B cell (primary cell): ENCODE measurements around the gene CDKN3. TPM values are rescaled to one million over a fixed set of nuclear protein-coding genes. Genes with fewer than 3 reads are reported as not detected.

ENCODE experiments used
- ATAC-seq: fragments of 200-7000 bp; cut with Tn5 transposase; one replicate; pipeline ENCODE4 v1.10.0; 2021; ENCODE audit warnings: low read depth, mild to moderate bottlenecking, moderate number of reproducible peaks, moderate library complexity
- CTCF ChIA-PET: fragments of 350-600 bp; sonication (Branson Sonifier 250); formaldehyde crosslinking; loops from one replicate; lab custom pipeline; 2021; ENCODE audit warnings: antibody characterized with exemption, inconsistent platforms; lab: Charles Lee
- POLR2A ChIA-PET: fragments of 350-600 bp; sonication (Branson Sonifier 250); formaldehyde crosslinking; loops from one replicate; lab custom pipeline; 2021; ENCODE audit warnings: antibody characterized with exemption; lab: Charles Lee
- DNase-seq: peaks from one replicate; pipeline ENCODE4 v3.0.0; 2013
- H2AFZ ChIP-seq: 2 replicates; pipeline ENCODE4 v1.6.1; 2012; ENCODE audit warnings: mild to moderate bottlenecking, low read depth, low read length; ENCODE audit not compliant: insufficient read depth, poor library complexity, severe bottlenecking
- H3K27ac ChIP-seq, 2 donors: 1 replicate in 1 of 2; 2 replicates in 1 of 2; pipeline ENCODE4 v1.5.1; 2012 to 2013; ENCODE audit warnings: low read length in 2 of 2, mild to moderate bottlenecking in 2 of 2, moderate library complexity in 1 of 2
- H3K27me3 ChIP-seq, 4 experiments: fragments of 200-600 bp in 1 of 4; sonication (generic) in 1 of 4; replicated peaks in 1 of 4; 1 replicate in 2 of 4; 2 replicates in 2 of 4; pipeline versions ENCODE4 v1.6.1 to v1.7.0; 2013 to 2016; ENCODE audit warnings: low read length in 3 of 4, mild to moderate bottlenecking in 2 of 4, mixed read lengths in 1 of 4, moderate library complexity in 1 of 4; ENCODE audit not compliant: insufficient read depth in 4 of 4, control insufficient read depth in 3 of 4; ENCODE audit errors: control extremely low read depth in 1 of 4
- H3K36me3 ChIP-seq, 2 experiments: replicated peaks in 1 of 2; 1 replicate in 1 of 2; 2 replicates in 1 of 2; pipeline versions ENCODE4 v1.6.1 to v1.7.1; 2013; ENCODE audit warnings: low read length in 1 of 2; ENCODE audit not compliant: insufficient read depth in 2 of 2, control insufficient read depth in 1 of 2; ENCODE audit errors: control extremely low read depth in 1 of 2, extremely low read depth in 1 of 2
- H3K4me1 ChIP-seq, 2 donors: fragments of 200-600 bp in 1 of 2; sonication (generic) in 1 of 2; 1 replicate in 1 of 2; 2 replicates in 1 of 2; pipeline versions ENCODE4 v1.5.1 to v1.6.1; 2013 to 2017; ENCODE audit warnings: low read length in 2 of 2; ENCODE audit not compliant: control insufficient read depth in 2 of 2, insufficient read depth in 2 of 2
- H3K4me2 ChIP-seq: replicated peaks from 2 replicates; pipeline ENCODE3; 2012; ENCODE audit warnings: mild to moderate bottlenecking, low read depth, low read length; ENCODE audit not compliant: poor library complexity, severe bottlenecking
- H3K4me3 ChIP-seq, 5 experiments: fragments of 200-600 bp in 1 of 5; sonication (generic) in 1 of 5; 1 replicate in 3 of 5; 2 replicates in 2 of 5; pipeline versions ENCODE4 v1.5.1 to v1.7.0; 2011 to 2016; ENCODE audit warnings: low read length in 4 of 5, mild to moderate bottlenecking in 4 of 5, low read depth in 2 of 5, control low read depth in 1 of 5, moderate library complexity in 1 of 5; ENCODE audit not compliant: insufficient read depth in 1 of 5; ENCODE audit errors: control extremely low read depth in 1 of 5, extremely low read depth in 1 of 5
- H3K79me2 ChIP-seq: fragments of 200-600 bp; sonication (generic); one replicate; pipeline ENCODE4 v1.6.0; 2016; ENCODE audit warnings: low read length; ENCODE audit not compliant: control insufficient read depth, insufficient read depth
- H3K9ac ChIP-seq: fragments of 200-600 bp; sonication (generic); 2 replicates; pipeline ENCODE4 v1.6.1; 2017; ENCODE audit warnings: mild to moderate bottlenecking, low read length, moderate library complexity
- H3K9me3 ChIP-seq, 3 donors: one replicate each; pipeline versions ENCODE4 v1.6.1 to v1.7.1; 2013; ENCODE audit warnings: low read length in 2 of 3; ENCODE audit not compliant: control insufficient read depth in 2 of 3, insufficient read depth in 1 of 3; ENCODE audit errors: control extremely low read depth in 1 of 3
- H4K20me1 ChIP-seq: 2 replicates; pipeline ENCODE4 v1.6.0; 2012; ENCODE audit warnings: mild to moderate bottlenecking, low read length; ENCODE audit not compliant: insufficient read depth, control insufficient read depth, poor library complexity, severe bottlenecking
- H3K27ac Mint-ChIP-seq: one replicate; pipeline ENCODE4 v1.8.0; 2021; ENCODE audit warnings: mixed read lengths
- H3K27me3 Mint-ChIP-seq: one replicate; pipeline ENCODE4 v1.8.0; 2021; ENCODE audit warnings: mixed read lengths
- H3K4me1 Mint-ChIP-seq: one replicate; pipeline ENCODE4 v1.8.0; 2021; ENCODE audit warnings: mixed read lengths
- H3K4me3 Mint-ChIP-seq: one replicate; pipeline ENCODE4 v1.8.0; 2021; ENCODE audit warnings: mixed read lengths
- H3K9me3 Mint-ChIP-seq: one replicate; pipeline ENCODE4 v1.8.0; 2022; ENCODE audit warnings: mixed read lengths; ENCODE audit not compliant: insufficient read depth
- EZH2 ChIP-seq: IDR thresholded peaks from 2 replicates; pipeline ENCODE4 v1.6.1; 2012; ENCODE audit warnings: borderline replicate concordance, low read depth, mild to moderate bottlenecking, moderate library complexity, low read length; ENCODE audit not compliant: insufficient read depth, poor library complexity, severe bottlenecking
- WGBS: methylation state at CpG from one replicate; pipeline ENCODE4 v1.1.5; 2013; ENCODE audit warnings: missing lambda C conversion rate; ENCODE audit not compliant: insufficient coverage; 5-methylcytosine and 5-hydroxymethylcytosine counted together
- intact Hi-C: fragments of 100-400 bp; cut with micrococcal nuclease; formaldehyde crosslinking; loops from one replicate; pipeline ENCODE4 v1.10.0; 2022
- polyA plus RNA-seq: library from polyadenylated mRNA; depleted of rRNA; stranded (reverse); fragments of >200 nt; gene quantifications from 2 replicates; pipeline ENCODE4 v1.2.3, GENCODE V29; 2012
- total RNA-seq, 2 donors: library from RNA; stranded (reverse); fragments of 120-200 nt in 1 of 2; gene quantifications; 1 replicate in 1 of 2; 2 replicates in 1 of 2; pipeline versions ENCODE4 v1.2.3 to v1.2.4, GENCODE V29; 2013 to 2022
- TF ChIP-seq, protein P1 (sequence below): fragments of 200-600 bp; IDR thresholded peaks from one replicate; pipeline ENCODE4 v1.8.0; 2022; ENCODE audit warnings: antibody characterized with exemption, mild to moderate bottlenecking

CDKN3 gene
- total and polyA plus RNA-seq, 2 donors (not counting 1 experiment from before 2014, with no cell fraction given) = 0.42 to 1.0 TPM

DNA sequence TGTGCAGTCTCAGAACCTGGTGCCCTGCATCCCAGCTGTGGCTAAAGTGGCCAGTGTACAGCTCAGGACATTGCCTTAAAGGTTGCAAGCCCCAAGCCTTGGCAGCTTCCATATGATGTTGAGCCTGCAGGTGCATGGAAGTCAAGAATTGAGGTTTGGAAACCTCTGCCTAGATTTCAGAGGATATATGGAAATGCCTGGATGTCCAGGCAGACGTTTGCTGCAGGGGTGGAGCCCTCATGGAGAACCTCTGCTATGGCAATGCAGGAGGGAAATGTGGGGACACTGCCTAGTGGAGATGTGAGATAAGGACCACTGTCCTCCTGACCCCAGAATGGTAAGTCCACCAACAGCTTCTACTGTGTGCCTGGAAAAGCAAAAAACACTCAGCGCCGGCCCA, 62.3 kb downstream of the CDKN3 start:
- Mint-ChIP-seq H3K9me3 (peaks cover 11% of the 10 kb centered on the region), H3K4me1 (no peaks in the 10 kb centered on the region), H3K4me3 (no peak overlapping the region), H3K27ac (no peak overlapping the region), H3K27me3 (peaks cover 4% of the 10 kb centered on the region)
- DNase-seq (no peak), ATAC-seq (no peak)
- no peaks in the 10 kb centered on the region for H3K79me2 ChIP-seq
- peaks cover 0 to 13% (median 2%) of the 10 kb centered on the region in 3 donors for H3K9me3 ChIP-seq
- H3K27me3 ChIP-seq = no peaks in the 10 kb centered on the region
- no peaks in the 10 kb centered on the region for H4K20me1 ChIP-seq
- no peak for TF ChIP-seq EZH2
- TF ChIP-seq, protein P1, sequence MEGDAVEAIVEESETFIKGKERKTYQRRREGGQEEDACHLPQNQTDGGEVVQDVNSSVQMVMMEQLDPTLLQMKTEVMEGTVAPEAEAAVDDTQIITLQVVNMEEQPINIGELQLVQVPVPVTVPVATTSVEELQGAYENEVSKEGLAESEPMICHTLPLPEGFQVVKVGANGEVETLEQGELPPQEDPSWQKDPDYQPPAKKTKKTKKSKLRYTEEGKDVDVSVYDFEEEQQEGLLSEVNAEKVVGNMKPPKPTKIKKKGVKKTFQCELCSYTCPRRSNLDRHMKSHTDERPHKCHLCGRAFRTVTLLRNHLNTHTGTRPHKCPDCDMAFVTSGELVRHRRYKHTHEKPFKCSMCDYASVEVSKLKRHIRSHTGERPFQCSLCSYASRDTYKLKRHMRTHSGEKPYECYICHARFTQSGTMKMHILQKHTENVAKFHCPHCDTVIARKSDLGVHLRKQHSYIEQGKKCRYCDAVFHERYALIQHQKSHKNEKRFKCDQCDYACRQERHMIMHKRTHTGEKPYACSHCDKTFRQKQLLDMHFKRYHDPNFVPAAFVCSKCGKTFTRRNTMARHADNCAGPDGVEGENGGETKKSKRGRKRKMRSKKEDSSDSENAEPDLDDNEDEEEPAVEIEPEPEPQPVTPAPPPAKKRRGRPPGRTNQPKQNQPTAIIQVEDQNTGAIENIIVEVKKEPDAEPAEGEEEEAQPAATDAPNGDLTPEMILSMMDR = no peak
- H3K36me3 ChIP-seq = no peaks in the 10 kb centered on the region
- no peaks in the 10 kb centered on the region for H3K4me1 ChIP-seq
- WGBS = 93% methylated on average over 3 of the region's 3 CpGs
- H3K27ac ChIP-seq = no peak overlapping the region
- no peak overlapping the region for H3K9ac ChIP-seq
- intact Hi-C loops = no loop called here
- H3K4me3 ChIP-seq = no peak overlapping the region
- CTCF ChIA-PET = no interaction called here
- POLR2A ChIA-PET = no interaction called here
- H3K4me2 ChIP-seq = no peak overlapping the region
- no peak overlapping the region for H2AFZ ChIP-seq

DNA sequence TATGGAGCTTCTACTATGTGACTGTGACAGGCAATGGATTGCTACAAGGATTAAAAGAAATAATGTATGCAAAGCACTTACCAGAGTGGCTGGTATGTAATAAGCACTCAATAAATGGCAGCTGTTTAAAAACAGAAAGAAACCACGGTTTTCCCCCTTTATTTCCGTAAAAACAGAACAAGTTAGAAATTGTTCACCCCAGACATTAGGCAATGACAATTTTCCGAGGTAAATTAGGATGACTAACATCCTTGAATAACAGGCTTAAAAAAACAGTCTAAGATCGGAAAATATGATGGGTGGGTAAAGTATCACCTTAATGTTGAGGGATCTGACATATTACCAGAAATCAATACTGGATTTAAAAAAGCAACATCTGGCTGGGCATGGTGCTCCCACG, 65.2 kb downstream of the CDKN3 start:
- Mint-ChIP-seq H3K4me3 (no peak overlapping the region), H3K9me3 (peaks cover 11% of the 10 kb centered on the region), H3K27me3 (peaks cover 4% of the 10 kb centered on the region), H3K27ac (no peak overlapping the region), H3K4me1 (no peaks in the 10 kb centered on the region)
- H2AFZ ChIP-seq = no peak overlapping the region
- intact Hi-C loops = no loop called here
- H4K20me1 ChIP-seq = no peaks in the 10 kb centered on the region
- H3K27me3 ChIP-seq = no peaks in the 10 kb centered on the region
- no peak overlapping the region for H3K27ac ChIP-seq
- H3K79me2 ChIP-seq = no peaks in the 10 kb centered on the region
- 86% methylated on average over 1 of the region's 5 CpGs for WGBS
- ChIA-PET POLR2A (no interaction called here), CTCF (no interaction called here)
- H3K4me2 ChIP-seq = no peak overlapping the region
- no peak for DNase-seq
- no peak overlapping the region for H3K4me3 ChIP-seq
- ATAC-seq = no peak
- H3K4me1 ChIP-seq = no peaks in the 10 kb centered on the region
- no peak for TF ChIP-seq EZH2
- TF ChIP-seq, protein P1 = no peak
- H3K36me3 ChIP-seq = no peaks in the 10 kb centered on the region
- no peak overlapping the region for H3K9ac ChIP-seq
- peaks cover 0 to 13% (median 5%) of the 10 kb centered on the region in 3 donors for H3K9me3 ChIP-seq
